GM21390 (cell line): Measurements from ENCODE around the gene ADCY9.
"Not testable (repeated sequence)": the region's sequence is repeated elsewhere in the genome, so short reads cannot be mapped to it uniquely, and the experiment has no call there.

Source experiments
- ATAC-seq: cut with Tn5 transposase; IDR thresholded peaks from one replicate; pipeline ENCODE4 v1.9.1; 2021; ENCODE audit not compliant: unreplicated experiment

ADCY9 gene

DNA sequence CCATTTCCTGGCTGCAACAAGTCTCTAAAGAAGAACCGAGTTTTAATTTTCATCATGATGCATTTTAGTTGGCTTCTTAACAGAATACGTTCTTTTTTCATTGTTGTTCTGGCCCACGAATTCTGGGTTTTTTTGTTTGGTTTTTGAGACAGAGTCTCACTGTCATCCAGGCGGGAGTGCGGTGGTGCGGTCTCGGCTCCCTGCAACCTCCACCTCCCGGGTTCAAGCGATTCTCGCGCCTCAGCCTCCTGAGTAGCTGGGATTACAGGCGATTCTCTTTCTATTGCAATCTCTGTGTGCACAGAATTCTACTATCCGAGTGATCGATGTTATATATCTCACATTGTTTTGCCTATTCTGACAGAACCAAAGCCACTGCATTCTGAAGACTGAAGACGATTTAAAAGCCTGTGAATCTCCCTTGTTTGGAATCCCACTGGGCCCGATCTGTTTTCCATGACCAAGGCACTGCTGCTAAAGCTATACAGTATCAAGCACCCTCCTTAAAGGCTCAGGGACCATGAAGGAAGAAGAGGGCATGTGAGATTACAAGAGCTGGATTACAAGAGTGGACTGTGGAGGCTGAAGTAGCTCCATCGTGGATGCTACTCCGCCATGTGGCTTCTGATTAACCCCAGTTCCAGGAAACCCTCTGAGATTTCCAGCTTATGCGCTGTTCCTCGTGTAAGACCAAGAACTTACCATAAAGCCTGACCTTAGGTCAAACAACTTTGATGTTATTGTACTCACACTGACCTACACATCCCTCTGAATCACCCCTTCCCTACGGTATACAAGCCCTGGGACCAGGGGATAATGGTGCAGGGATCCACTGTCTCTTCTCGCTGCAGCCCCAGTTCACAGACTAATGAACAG lies 44.3 kb downstream of the ADCY9 start:
- ATAC-seq: no peak

DNA sequence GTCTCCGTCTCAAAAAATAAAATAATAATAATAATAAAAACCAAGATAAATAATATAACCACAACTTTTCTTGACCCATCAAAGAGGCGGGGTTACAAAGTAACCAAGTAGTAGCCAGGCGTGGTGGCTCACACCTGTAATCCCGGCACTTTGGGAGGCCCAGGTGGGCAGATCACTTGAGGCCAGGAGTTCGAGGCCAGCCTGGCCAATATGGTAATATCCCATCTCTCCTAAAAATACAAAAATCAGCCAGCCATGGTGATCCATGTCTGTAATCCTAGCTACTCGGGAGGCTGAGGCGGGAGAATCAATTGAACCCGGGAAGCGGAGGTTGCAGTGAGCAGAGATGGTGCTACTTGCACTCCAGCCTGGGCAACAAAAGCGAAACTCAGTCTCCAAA lies 45.3 kb downstream of the ADCY9 start:
- ATAC-seq: no peak

DNA sequence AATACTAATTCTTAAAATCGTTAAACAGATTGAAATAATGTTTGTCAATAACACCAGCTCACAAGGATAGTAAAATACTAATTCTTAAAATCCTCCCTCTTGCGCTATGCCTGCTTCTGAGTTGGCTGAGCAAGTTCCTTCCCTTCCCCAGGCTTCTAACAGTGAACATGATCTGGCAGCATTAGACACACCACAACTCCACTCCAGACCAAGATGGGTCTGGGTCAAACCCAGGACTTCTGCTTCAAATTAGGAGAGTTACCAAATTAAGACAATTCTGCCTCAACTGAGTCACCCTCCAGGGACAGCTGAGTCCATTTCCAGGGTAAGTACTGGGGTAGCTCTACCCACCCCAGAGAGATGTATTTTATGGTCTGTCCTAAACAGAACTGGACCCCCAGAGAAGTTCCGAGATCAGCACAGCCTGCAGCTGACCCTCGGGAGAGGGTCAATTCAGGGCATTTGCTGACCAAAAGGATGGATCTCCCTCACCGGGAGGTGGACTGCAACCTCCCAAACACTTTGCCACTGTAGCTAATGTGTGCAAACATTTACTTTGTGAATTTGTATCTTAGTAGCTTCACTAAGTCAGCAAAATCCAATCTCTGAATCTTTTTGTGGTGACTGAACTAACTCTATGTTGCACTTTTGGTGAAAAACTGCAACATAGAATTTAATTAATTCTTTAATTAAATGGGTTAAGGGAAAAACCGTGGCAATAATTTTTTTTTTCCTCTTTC lies 48.8 kb downstream of the ADCY9 start:
- ATAC-seq: no peak

DNA sequence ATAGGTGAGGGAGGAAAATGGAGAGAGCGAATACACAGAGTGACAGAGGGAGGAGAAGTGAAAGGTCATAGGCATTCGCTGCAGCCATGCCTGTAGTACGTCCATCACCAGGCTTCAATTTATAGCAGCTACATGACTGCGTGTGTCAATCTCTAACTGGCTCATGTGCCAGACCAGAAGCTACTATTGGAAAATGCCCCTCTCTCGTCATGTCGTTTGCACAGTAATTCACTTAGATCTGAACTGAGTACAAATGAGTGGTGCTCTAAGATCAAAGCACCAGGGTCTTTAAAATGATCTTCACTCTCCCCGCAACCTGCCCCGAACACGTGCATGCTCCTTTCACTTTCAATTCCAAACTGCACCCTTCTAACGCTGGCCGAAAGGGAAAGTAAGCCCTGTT lies 51.3 kb downstream of the ADCY9 start:
- no peak for ATAC-seq

DNA sequence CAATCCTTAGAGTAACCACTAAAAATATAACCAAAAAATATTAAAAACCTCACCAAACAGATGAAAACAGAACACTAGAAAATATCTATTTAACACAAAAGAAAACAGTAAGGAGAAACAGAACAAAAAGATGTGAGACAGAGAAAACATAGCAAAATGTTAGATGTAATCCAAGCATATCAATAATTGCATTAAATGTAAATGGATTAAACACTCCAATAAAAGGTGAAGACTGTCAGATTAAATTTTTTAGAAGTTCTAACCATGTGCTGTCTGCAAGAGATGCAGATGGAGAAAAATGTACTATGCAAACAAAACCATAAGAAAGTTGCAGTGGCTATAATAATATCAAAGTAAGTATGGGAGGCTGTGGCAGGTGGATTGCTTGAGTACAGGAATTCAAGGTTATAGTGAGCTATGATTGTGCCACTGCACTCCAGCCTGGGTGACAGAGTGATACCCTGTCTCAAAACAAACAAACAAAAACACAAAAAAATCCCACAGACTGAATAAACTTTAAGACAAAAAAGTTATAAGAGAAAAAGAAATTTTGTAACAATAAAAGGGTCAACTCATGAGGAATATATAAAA lies 53.9 kb downstream of the ADCY9 start:
- no peak for ATAC-seq

DNA sequence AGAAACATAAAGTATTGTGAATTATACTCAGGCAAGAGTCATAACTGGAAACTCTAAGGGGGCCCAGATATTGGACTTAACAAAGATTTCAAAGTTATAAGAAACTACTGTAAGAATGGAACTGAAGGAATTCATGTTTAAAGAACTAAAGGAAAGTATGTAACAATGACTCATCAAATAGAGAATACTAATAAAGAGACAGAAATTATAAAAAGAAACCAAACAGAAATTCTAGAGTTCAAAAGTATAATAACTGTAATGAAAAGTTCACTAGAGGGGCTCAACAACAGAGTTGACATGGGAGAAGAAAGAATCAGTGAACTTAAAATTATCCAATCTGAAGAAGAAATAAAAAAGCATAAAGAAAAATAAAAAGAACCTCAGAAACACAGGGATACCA lies 55.4 kb downstream of the ADCY9 start:
- no peak for ATAC-seq

DNA sequence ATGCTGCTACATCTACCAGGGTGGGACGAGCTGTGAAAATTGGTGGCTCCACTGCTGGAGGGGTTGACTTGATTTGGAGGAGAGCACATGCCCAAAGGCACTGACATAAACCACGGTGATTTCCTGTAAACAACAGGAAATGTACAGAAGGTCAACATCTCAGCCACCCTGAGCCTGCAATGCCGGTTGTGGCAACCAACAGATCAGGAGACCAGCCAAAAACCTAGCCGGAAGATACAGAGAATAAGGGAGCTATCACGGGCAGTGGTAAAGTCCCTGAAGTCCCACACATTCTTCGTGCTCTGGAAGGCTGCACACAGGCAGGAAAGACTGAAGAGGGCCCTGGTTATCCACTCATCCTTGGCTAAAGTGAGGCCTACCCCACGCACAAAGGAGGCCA lies 56.2 kb downstream of the ADCY9 start:
- ATAC-seq: no peak

DNA sequence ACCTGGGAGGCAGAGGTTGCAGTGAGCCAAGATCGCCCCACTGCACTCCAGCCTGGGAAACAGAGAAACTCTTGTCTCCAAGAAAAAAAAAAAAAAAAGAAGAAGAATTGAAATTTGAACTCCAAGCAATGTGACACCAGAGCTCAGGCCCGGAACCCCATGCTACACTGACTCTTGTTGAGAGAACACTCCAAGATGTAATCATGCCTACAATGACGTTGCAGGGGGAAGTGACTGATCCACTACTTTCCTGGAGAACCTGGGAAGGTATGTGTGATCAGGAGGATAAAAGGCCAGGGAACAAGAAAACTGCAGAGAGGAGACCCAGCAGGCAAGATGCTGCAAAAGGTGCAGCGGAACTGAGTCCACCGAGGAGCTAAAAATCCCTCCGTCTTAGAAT lies 57.9 kb downstream of the ADCY9 start:
- ATAC-seq: no peak

DNA sequence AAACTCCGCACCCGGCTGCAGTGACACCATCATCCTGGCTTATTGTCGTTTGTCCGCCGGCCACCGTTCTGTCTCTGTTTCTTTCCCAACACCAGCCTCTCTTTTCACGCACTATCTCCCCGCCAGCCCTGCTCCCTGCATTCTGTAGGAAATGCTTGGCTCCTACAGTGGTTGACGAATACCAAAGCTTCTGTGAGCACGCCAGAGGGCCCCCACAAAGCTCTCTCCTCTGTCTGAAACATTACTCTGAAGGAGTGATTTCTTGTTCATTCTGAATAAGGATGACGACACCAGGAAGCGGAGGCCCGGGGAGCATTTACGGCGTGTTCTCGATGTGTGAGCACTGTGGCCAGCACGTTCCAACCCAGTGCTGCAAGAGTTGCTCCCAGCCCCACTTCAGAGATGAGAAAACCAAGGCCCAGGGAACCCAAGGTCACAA lies 58.8 kb downstream of the ADCY9 start:
- ATAC-seq: no peak

DNA sequence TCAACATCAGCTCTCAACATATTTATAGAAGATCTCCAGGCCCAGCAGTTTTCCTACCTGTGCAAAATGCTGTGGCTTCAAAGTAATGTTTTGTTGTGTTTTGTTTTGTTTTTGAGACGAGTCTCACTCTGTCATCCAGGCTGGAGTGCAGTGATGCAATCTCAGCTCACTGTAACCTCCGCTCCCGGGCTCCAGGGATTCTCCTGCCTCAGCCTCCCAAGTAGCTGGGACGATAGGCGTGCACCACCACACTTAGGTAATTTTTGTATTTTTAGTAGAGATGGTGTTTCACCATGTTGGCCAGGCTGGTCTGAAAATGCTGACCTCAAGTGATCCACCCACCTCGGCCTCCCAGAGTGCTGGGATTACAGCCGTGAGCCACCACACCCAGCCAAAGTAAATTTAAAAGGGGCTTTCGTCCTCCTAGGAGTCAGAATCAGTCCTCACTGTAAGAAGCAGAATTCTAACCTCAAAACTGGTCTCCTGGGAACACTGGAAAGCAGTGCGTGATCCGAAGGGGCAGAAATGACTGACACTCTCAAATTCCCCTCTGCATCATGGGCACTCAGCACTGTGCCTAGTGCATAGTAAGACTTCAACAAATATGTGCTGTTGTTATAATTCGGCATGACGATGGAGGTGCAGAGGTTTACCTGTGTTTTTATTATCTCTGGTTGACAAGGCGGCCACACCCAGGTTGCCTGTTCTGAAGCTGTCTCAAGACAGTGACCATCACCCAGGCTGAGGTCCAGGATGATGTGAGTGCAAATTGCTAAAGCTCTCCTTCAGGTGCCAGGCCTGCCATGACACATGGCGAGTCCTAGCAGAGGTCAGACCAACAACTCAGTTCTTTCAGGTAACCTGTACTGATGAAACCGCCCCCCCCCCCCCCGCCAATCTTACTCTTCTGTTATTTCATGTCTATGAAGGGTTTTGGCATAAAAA lies 59.8 kb downstream of the ADCY9 start:
- ATAC-seq: no peak

DNA sequence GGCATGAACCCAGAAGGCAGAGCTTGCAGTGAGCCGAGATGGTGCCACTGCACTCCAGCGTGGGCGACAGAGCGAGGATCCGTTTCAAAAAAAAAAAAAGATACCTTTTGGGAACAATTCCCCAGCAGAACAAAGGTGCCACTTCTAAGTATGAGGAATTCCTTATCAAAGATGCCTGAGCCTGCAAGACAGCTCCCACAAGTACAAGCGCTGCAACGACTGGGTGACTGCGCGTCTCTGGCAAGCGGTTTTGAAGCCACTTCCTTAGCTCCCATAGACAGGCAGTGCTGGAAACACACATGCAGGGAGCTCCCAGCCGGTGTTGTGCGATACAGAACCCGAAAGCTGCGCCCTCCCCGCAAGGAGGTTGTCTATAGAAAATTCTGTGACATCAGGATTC lies 60.5 kb downstream of the ADCY9 start:
- no peak for ATAC-seq

DNA sequence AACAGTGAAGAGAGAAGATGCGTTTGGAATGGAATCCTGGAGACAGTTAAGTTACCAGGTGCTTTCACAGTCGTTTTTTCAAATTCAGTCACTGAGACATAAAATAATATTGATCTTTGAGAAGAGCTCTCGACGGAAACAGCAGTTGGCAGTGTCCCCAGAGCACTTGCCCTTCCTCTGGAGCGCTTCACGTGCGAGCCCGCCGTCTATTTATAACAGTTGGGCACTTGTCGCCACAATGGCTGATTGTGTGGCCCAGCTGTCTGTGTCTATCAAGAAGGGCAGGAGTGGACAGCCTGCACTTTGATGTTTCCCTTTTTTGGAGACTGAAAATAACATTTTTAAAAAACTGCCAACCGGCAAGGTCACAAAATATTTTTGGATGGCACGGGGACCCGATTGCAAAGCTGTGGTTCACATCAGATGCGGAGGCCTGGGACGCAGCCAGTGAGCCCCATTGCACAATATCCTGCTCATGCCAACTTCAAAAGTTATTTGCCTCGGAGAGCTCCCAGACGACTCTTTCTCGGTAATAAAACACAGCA lies 62.9 kb downstream of the ADCY9 start:
- no peak for ATAC-seq

DNA sequence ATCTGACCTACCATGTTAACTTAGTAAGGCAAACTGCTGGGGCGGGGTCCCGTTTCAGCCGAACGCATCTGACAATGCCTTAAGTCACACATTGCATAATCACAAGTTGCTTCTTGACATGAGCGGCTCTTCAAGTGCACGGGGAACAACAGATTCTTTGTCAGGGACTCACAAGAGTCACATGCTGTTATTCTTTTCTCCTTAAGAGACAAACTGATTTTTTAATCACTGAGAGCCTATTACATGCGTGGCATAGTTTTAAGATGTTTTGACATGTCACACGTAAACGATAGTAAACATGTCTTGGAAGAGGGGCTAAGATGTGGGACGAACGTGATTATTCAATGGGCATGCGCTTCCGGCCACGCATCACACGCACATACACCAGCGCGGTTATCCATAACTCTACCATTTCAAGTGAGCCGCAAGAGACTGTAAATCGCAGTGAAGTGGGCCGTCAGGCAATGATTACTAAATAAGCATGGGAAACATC lies 63.4 kb downstream of the ADCY9 start:
- ATAC-seq: no peak

DNA sequence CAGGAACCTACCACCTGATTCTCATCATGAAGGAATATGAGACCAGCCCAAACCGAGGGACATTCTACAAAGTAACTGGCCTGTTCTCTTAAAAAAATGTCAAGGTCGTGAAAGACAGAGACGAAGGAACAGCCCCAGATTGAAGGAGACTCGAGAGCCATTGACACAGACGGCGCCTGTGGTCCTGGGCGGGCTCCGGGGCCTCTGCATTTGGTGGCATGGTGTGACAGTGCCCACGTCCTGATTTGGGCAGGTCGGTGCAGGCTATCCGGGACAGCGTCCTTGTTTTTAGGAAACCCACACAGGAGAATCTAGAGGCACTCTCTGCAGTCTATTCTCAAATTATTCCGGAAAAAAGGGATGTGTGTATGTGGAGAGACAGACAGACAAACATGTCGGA lies 64.1 kb downstream of the ADCY9 start:
- no peak for ATAC-seq

DNA sequence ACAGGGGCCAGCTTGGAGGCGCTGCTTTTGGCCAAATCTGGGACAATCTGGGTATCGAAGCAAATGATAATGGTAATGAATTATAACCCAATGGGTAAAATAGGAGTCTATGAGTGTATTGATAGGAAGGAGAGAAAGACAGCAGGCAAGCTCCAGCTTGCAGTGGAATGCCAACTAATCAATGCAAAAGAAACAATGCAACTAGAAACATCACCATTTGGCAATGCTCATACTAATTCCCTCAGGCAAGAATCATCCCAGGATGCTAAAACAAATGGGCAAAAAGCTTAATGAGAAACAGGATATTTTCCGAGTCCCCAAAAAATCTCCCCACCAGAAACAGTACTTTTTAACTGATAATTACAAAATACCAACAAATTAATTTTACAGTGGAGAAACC lies 64.7 kb downstream of the ADCY9 start:
- no peak for ATAC-seq

DNA sequence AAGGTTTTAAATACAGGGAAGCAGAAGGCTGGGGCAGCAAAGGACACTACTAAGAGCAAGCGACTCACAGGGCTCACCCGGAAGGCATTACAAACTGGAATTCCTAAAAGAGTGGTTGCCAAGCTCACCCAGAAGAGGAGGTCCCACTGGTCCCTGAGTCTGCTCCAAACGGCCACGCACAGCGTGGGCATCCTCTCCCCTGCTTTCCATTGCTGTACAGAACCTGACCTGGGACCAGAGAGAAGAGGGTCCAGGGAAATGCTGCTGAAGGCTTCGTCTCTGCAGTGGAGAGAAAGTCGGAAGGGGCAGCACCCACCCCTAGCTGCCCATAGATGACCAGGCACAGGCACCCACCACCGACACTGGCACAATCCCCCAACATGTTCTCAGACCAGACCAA lies 67.2 kb downstream of the ADCY9 start:
- no peak for ATAC-seq

DNA sequence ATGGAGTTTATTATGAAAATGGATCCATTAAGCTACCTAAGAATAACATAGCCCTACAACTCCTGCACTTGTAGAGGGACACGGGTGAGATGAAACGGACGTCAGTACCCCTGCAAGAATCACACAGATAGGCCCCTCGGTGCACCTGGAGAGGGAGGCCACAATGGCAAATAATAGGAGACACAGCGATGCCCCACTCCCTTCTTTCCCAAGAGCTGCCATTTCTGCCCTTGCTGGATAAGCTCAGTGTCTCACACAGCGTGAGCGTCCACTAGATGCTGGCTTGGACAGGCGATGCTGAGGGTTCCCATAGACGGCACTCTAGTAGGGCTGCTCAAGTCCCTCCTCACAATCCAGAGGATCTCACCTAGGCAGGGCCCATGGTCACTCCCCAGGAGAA lies 67.8 kb downstream of the ADCY9 start:
- no peak for ATAC-seq

DNA sequence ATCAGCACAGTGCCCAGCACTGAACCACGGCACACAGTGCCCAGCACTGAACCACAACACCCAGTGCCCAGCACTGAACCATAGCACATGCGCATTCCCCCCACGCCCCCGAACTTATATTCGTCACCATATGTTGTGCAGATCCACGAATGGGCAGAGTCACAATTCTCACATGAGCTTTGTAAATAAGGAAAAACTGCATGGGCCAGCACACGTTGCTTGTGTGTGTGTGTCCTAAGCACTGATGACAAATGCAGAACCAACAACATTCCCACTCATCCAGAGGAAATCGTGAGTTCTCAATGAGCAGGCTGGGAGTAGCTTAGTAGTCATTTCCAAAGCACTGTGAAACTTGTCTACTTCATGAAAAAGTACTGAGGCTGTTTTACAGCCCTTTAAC lies 70.0 kb downstream of the ADCY9 start:
- no peak for ATAC-seq

DNA sequence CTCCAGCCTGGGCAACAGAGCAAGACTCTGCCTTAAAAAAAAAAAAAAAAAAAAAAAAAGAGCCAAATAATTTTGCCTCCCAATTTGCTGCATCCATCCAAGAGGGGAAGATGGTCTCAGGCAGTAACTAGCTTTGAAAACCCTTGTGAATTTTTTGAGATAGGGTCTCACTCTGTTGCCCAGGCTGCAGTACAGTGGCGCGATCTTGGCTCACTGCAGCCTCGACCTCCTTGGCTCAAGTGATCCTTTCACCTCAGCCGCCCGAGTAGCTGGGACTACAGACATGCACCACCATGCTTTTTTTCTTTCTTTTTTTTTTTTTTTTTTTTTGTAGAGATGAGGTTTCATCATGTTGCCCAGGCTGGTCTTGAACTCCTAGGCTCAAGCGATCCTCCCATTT lies 70.7 kb downstream of the ADCY9 start:
- ATAC-seq: not testable (repeated sequence)

DNA sequence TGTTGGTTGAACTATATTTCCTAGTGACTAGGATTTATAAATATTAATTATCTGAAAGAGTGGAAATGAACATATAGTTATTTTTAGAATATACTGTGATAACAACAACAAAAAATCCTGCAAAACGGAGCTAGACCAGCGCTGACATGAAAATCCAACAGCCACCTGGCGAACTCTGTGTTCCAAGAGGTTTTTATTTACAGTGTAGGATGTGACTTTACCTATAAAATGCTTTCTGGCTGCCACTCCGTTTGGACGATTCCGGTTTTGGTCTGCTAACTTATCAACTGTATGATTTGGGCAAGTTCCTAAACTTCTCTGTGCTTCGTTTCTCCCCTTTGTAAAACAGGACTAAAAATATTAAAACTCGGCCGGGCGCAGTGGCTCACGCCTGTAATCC lies 73.7 kb downstream of the ADCY9 start:
- no peak for ATAC-seq
